T-helper 2 cell treated with Interferon-gamma antibody and Interleukin-4, amounts not matched to agents 100 ng/mL and 5 ng/mL, for 36 hours (primary cell): ENCODE results near the gene TH. TPM values are rescaled to one million over a fixed set of nuclear protein-coding genes. Genes with fewer than 3 reads are reported as not detected.

Experiments
- intact Hi-C: fragments of 100-400 bp; cut with micrococcal nuclease; formaldehyde crosslinking; loops from one replicate; pipeline ENCODE4 v1.15.1; 2023
- total RNA-seq: library from RNA; stranded (reverse); gene quantifications from 2 replicates; pipeline ENCODE4 v1.2.3, GENCODE V29; 2022

The TH gene
- total RNA-seq, 1 donor from 2014 or later = not detected

DNA sequence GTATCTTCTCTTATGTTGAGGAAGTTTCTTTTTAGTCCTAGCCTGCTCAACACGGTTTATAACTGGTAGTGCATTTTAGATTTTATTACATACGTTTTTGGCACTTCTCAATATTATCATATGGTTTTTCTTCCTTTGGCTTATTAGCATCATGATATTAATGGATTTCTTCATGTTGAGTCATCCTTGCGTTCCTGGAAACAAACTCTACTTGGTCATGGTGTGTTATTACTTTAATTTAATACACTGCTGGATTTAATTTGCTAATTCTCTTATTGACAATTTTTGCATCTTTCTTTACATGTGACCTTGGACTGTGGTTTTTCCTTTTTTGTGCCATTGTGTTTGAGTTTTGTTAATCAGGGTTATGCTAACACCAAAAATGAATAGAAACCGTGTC, 52.9 kb downstream of the TH start:
- intact Hi-C loops = no loop called here

- intact Hi-C loops = no loop called here
Measured at GRCh38 chr11:2116680-2117079, 54.9 kb downstream of the TH start.

DNA sequence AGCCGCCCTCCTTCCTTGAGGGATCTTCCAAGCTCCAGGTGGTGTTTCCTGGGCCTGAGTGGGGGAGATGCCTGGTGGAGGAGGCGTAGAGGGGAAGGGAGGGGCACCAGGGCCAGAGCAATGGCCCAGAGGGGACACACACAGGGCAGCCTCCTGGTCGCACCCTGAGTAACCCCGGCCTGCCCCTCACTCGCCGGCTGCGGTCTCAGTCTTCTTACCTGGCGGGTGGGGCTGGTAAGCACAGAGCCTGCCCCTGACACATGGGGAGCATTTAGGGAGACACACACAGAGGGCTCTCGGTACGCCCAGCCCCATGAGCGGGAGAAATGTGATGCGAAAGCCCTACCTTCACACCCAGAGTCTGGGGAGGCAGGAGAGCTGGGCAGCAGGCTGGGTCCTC, 56.3 kb downstream of the TH start:
- intact Hi-C loops = no loop called here

GRCh38 chr11:2114430-2115241, 57.0 kb downstream of the TH start:
- intact Hi-C loops = no loop called here

Other genes starting within 250 kb of the TH start
- 71.6 and 73.8 TPM in 2 replicates for gene MRPL23, start 224.5 kb downstream of the TH start, total RNA-seq
- gene H19, start 174.0 kb downstream of the TH start, total RNA-seq = not detected in 2 replicates
- gene IGF2, start 32.4 kb downstream of the TH start, total RNA-seq = not detected in 2 replicates
- not detected in 2 replicates for gene INS, start 10.6 kb downstream of the TH start, total RNA-seq
- 0.09 and 0.11 TPM in 2 replicates for gene ASCL2, start 98.8 kb upstream of the TH start, total RNA-seq
- gene C11orf21, start 130.1 kb upstream of the TH start, total RNA-seq = 39.5 and 40.8 TPM in 2 replicates
- gene TSPAN32, start 130.2 kb upstream of the TH start, total RNA-seq = 52.3 and 54.2 TPM in 2 replicates
- gene CD81, start 205.5 kb upstream of the TH start, total RNA-seq = 149 and 156 TPM in 2 replicates
- gene TSSC4, start 228.9 kb upstream of the TH start, total RNA-seq = 41.5 and 42.2 TPM in 2 replicates